ENCODE results near the gene KCNH1. TPM values are rescaled to one million over a fixed set of nuclear protein-coding genes. Genes with fewer than 3 reads are reported as not detected.

KCNH1 gene
- polyA plus RNA-seq, 2 of the 4 experiments (the other 2 are of a cell fraction), result 5.1 to 7.9 TPM

- DNase-seq (ENCODE audit: low read depth in 1 of 2, low spot score in 1 of 2) (no peak), FAIRE-seq (peak; percentile 7), ATAC-seq (no peak)
- TF ChIP-seq, protein P1, sequence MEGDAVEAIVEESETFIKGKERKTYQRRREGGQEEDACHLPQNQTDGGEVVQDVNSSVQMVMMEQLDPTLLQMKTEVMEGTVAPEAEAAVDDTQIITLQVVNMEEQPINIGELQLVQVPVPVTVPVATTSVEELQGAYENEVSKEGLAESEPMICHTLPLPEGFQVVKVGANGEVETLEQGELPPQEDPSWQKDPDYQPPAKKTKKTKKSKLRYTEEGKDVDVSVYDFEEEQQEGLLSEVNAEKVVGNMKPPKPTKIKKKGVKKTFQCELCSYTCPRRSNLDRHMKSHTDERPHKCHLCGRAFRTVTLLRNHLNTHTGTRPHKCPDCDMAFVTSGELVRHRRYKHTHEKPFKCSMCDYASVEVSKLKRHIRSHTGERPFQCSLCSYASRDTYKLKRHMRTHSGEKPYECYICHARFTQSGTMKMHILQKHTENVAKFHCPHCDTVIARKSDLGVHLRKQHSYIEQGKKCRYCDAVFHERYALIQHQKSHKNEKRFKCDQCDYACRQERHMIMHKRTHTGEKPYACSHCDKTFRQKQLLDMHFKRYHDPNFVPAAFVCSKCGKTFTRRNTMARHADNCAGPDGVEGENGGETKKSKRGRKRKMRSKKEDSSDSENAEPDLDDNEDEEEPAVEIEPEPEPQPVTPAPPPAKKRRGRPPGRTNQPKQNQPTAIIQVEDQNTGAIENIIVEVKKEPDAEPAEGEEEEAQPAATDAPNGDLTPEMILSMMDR (IDR thresholded peaks at IDR 0.05), result no peak
- Histone ChIP-seq H3K9me3 (0 out of 3 replicates have a peak, but pooled peaks cover 3% of the 10 kb centered on the region), H3K27ac (no peak overlapping the region), H3K4me2 (no peak overlapping the region), H3K4me3 (no peak overlapping the region), H3K4me1 (peaks cover 30% of the 10 kb centered on the region)
- CTCF ChIA-PET, result interaction anchor here (1.1 kb wide), 1 partner anchor 430 kb away, joined by 3 read pairs; the partner anchor contains the start of gene KCNH1
- POLR2A ChIA-PET, result no interaction called here
- 70% methylated on average over 2 of the region's 2 CpGs for WGBS (ENCODE audit: missing lambda C conversion rate)
These were observed 430.4 kb downstream of the KCNH1 start for GRCh38 chr1:210703593-210703992.

DNA sequence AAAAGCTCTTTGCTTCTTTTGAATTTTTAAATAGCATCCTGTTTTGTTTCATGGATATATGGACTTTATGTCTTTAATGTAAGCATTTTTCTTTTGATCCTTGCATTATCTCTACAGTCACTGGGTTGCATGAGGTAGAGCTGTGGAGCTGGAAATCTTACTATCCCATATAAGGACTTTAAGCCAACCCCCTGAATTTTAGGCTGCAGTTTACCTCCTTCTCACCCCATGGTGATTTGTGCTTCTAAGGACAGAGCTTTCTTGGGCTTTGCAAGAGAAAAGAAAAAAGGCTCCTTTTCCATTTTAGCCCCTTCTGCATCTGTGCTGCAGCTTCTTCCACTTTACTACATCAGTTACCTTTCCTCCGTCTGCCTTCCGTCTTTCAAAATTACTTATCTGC is 431.4 kb downstream of the KCNH1 start:
- DNase-seq (ENCODE audit: low read depth in 1 of 2, low spot score in 1 of 2) (no peak), ATAC-seq (no peak), FAIRE-seq (no peak)
- WGBS (ENCODE audit: missing lambda C conversion rate), result 99% methylated on average over 2 of the region's 2 CpGs
- Histone ChIP-seq H3K9me3 (0 out of 3 replicates have a peak, but pooled peaks cover 3% of the 10 kb centered on the region), H3K27ac (no peak overlapping the region), H3K4me2 (no peak overlapping the region), H3K4me3 (no peak overlapping the region), H3K4me1 (peaks cover 25% of the 10 kb centered on the region)
- ChIA-PET CTCF (interaction anchor here (0.5 kb wide), 1 partner anchor 246 kb away, joined by 4 read pairs; no protein-coding TSS in a partner anchor), POLR2A (no interaction called here)
- TF ChIP-seq, protein P1 (IDR thresholded peaks at IDR 0.05), result no peak

DNA sequence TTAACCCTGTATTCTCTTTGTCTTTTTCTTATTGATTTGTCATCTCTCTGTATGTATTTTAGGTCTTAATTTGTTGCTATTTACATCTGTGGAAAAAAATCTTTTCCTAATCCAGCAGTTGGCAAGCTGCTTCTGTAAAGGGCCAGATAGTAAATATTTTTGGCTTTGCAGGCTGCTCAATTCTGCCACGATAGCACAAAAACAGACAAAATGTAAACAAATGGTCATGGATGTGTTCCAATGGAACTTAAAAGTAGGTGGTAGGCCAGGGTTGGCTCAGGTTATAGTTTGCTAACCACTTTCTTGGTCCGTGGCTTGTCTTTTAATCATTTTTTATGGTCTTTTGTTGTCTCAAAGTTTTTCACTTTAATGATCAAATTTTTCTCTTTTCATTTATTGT is 433.4 kb downstream of the KCNH1 start:
- Histone ChIP-seq H3K4me1 (peaks cover 8% of the 10 kb centered on the region; the same call in 2 of the 3 replicates), H3K4me3 (no peak overlapping the region), H3K9me3 (0 out of 3 replicates have a peak, but pooled peaks cover 3% of the 10 kb centered on the region), H3K27ac (no peak overlapping the region), H3K4me2 (no peak overlapping the region)
- POLR2A ChIA-PET, result no interaction called here
- CTCF ChIA-PET, result interaction anchor here (2.8 kb wide), 1 partner anchor 434 kb away, joined by 8 read pairs; the partner anchor contains the start of gene KCNH1
- 44% methylated on average over 2 of the region's 2 CpGs for WGBS (ENCODE audit: missing lambda C conversion rate)
- TF ChIP-seq HOXA7 (CRISPR knock-in tag; IDR thresholded peaks at IDR 0.05), result no peak
- no peak for TF ChIP-seq ZFP36 (IDR thresholded peaks at IDR 0.05; ENCODE audit: borderline replicate concordance, partially characterized antibody)
- TF ChIP-seq CBX2 (IDR thresholded peaks at IDR 0.05; ENCODE audit: borderline replicate concordance, low read depth), result no peak
- no peak for TF ChIP-seq EP300 (IDR thresholded peaks at IDR 0.05)
- no peak for TF ChIP-seq MAFK (IDR thresholded peaks at IDR 0.05; ENCODE audit: partially characterized antibody)
- no peak for TF ChIP-seq CHD4 (IDR thresholded peaks at IDR 0.05; ENCODE audit: borderline replicate concordance)
- no peak for TF ChIP-seq HEYL (CRISPR knock-in tag; IDR thresholded peaks at IDR 0.05)
- no peak for TF ChIP-seq FOSB (CRISPR knock-in tag; IDR thresholded peaks at IDR 0.05)
- no peak for TF ChIP-seq NR3C1 (IDR thresholded peaks at IDR 0.05)
- TF ChIP-seq TFCP2L1 (CRISPR knock-in tag; IDR thresholded peaks at IDR 0.05), result no peak
- no peak for TF ChIP-seq GATA3 (IDR thresholded peaks at IDR 0.05; ENCODE audit: borderline replicate concordance)
- TF ChIP-seq RARB (CRISPR knock-in tag; IDR thresholded peaks at IDR 0.05), result no peak
- no peak for TF ChIP-seq FOSL2 (IDR thresholded peaks at IDR 0.05)
- no peak for TF ChIP-seq FOSL2 (CRISPR knock-in tag; IDR thresholded peaks at IDR 0.05)
- TF ChIP-seq RNF2 (IDR thresholded peaks at IDR 0.05; ENCODE audit: borderline replicate concordance, low read depth), result no peak
- TF ChIP-seq BHLHE40 (IDR thresholded peaks at IDR 0.05; ENCODE audit: low read depth, low read length), result no peak
- TF ChIP-seq NPAS2 (CRISPR knock-in tag; IDR thresholded peaks at IDR 0.05; ENCODE audit: borderline replicate concordance), result no peak
- no peak for FAIRE-seq
- no peak for ATAC-seq
- DNase-seq (ENCODE audit: low read depth in 1 of 2, low spot score in 1 of 2), result no peak

All from A549 (cell line).